WTC11 (cell line): Measurements from ENCODE around the gene WARS2. TPM values are rescaled to one million over a fixed set of nuclear protein-coding genes. Genes with fewer than 3 reads are reported as not detected.

ENCODE experiments used
- ATAC-seq: fragments of 200-7000 bp; cut with Tn5 transposase; 2 replicates; pipeline ENCODE4 v1.10.0; 2021; ENCODE audit warnings: mild to moderate bottlenecking, moderate library complexity
- CTCF ChIA-PET: fragments of 300-600 bp; sonication (Branson Sonifier 250); formaldehyde crosslinking; loops from one replicate; lab custom pipeline; 2021; ENCODE audit warnings: antibody characterized with exemption; lab: Charles Lee
- POLR2A ChIA-PET: fragments of 350-600 bp; sonication (Branson Sonifier 250); formaldehyde crosslinking; loops from one replicate; lab custom pipeline; 2021; ENCODE audit warnings: antibody characterized with exemption; lab: Charles Lee
- DNase-seq: peaks from one replicate; pipeline ENCODE4 v3.0.0; 2021; ENCODE audit warnings: low spot score
- H3K27ac Mint-ChIP-seq: 2 replicates; pipeline ENCODE4 v1.8.0; 2021; ENCODE audit warnings: mixed read lengths
- H3K27me3 Mint-ChIP-seq: 2 replicates; pipeline ENCODE4 v1.8.0; 2021; ENCODE audit warnings: low read depth, mild to moderate bottlenecking, moderate library complexity, mixed read lengths
- H3K36me3 Mint-ChIP-seq: 2 replicates; pipeline ENCODE4 v1.8.0; 2021; ENCODE audit warnings: mixed read lengths
- H3K4me1 Mint-ChIP-seq: 2 replicates; pipeline ENCODE4 v1.8.0; 2022; ENCODE audit warnings: mixed read lengths
- H3K4me3 Mint-ChIP-seq: 2 replicates; pipeline ENCODE4 v1.8.0; 2021; ENCODE audit warnings: mild to moderate bottlenecking, moderate library complexity, mixed read lengths
- H3K9me3 Mint-ChIP-seq: 2 replicates; pipeline ENCODE4 v1.8.0; 2021; ENCODE audit warnings: mixed read lengths
- CREB1 ChIP-seq: sonication (generic); formaldehyde crosslinking; IDR thresholded peaks from 2 replicates; pipeline ENCODE4 v1.8.0; 2023; ENCODE audit warnings: mild to moderate bottlenecking, missing genetic modification reagents
- ETV6 ChIP-seq: sonication (generic); formaldehyde crosslinking; IDR thresholded peaks from 2 replicates; pipeline ENCODE4 v1.8.1; 2022; ENCODE audit warnings: mild to moderate bottlenecking, missing genetic modification reagents
- GTF2I ChIP-seq: fragments of 250-450 bp; sonication (Bioruptor Pico); conservative IDR thresholded peaks from 2 replicates; pipeline ENCODE4 v1.4.0; 2021; ENCODE audit warnings: mild to moderate bottlenecking
- IRF1 ChIP-seq: sonication (generic); formaldehyde crosslinking; IDR thresholded peaks from 2 replicates; pipeline ENCODE4 v1.8.0; 2023; ENCODE audit warnings: missing genetic modification reagents
- JAZF1 ChIP-seq: fragments of 250-450 bp; sonication (Bioruptor Pico); IDR thresholded peaks from 2 replicates; pipeline ENCODE4 v1.9.0; 2021; ENCODE audit warnings: moderate library complexity, mild to moderate bottlenecking, inconsistent platforms
- JUN ChIP-seq: sonication (generic); formaldehyde crosslinking; IDR thresholded peaks from 2 replicates; pipeline ENCODE4 v1.8.0; 2023; ENCODE audit warnings: mild to moderate bottlenecking, missing genetic modification reagents
- MLX ChIP-seq: sonication (generic); formaldehyde crosslinking; IDR thresholded peaks from 2 replicates; pipeline ENCODE4 v1.8.1; 2023; ENCODE audit warnings: mild to moderate bottlenecking, missing genetic modification reagents, moderate library complexity
- MYBL2 ChIP-seq: sonication (generic); formaldehyde crosslinking; IDR thresholded peaks from 2 replicates; pipeline ENCODE4 v1.8.1; 2023; ENCODE audit warnings: mild to moderate bottlenecking, moderate library complexity, missing genetic modification reagents
- PRRX2 ChIP-seq: fragments of 250-450 bp; sonication (Bioruptor Pico); IDR thresholded peaks from 2 replicates; pipeline ENCODE4 v1.8.0; 2021; ENCODE audit warnings: mild to moderate bottlenecking
- SP1 ChIP-seq: sonication (generic); formaldehyde crosslinking; conservative IDR thresholded peaks from 2 replicates; pipeline ENCODE4 v1.8.1; 2022; ENCODE audit warnings: missing genetic modification reagents
- TCF7 ChIP-seq: sonication (generic); formaldehyde crosslinking; IDR thresholded peaks from 2 replicates; pipeline ENCODE4 v1.8.0; 2022; ENCODE audit warnings: mild to moderate bottlenecking, low read depth, missing genetic modification reagents, moderate library complexity
- TP53 ChIP-seq: sonication (generic); formaldehyde crosslinking; IDR thresholded peaks from 2 replicates; pipeline ENCODE4 v1.8.1; 2023; ENCODE audit warnings: mild to moderate bottlenecking, missing genetic modification reagents
- ZNF232 ChIP-seq: sonication (generic); formaldehyde crosslinking; IDR thresholded peaks from 2 replicates; pipeline ENCODE4 v1.8.0; 2022; ENCODE audit warnings: mild to moderate bottlenecking, missing genetic modification reagents
- ZNF263 ChIP-seq: sonication (generic); formaldehyde crosslinking; IDR thresholded peaks from 2 replicates; pipeline ENCODE4 v1.8.1; 2022; ENCODE audit warnings: low read depth, mild to moderate bottlenecking, moderate library complexity, missing genetic modification reagents
- ZNF317 ChIP-seq: sonication (generic); formaldehyde crosslinking; IDR thresholded peaks from 2 replicates; pipeline ENCODE4 v1.8.1; 2023; ENCODE audit warnings: low read depth, mild to moderate bottlenecking, moderate library complexity, missing genetic modification reagents, borderline replicate concordance
- ZNF423 ChIP-seq: fragments of 250-450 bp; sonication (Bioruptor Pico); IDR thresholded peaks from 2 replicates; pipeline ENCODE4 v2.1.2; 2022; ENCODE audit warnings: mild to moderate bottlenecking, moderate library complexity
- total RNA-seq: library from RNA; stranded (reverse); gene quantifications from 3 replicates; pipeline ENCODE4 v1.2.3, GENCODE V29; 2021
- TF ChIP-seq, protein P1 (sequence below): fragments of 200-600 bp; IDR thresholded peaks from 2 replicates; pipeline ENCODE4 v1.8.0; 2022; ENCODE audit warnings: antibody characterized with exemption
- TF ChIP-seq, protein P2 (sequence below): sonication (generic); formaldehyde crosslinking; conservative IDR thresholded peaks from 2 replicates; pipeline ENCODE4 v1.8.1; 2023; ENCODE audit warnings: mild to moderate bottlenecking, low read depth, missing genetic modification reagents, moderate library complexity

Gene WARS2
- total RNA-seq, 1 experiment from 2014 or later: 9.3 TPM

DNA sequence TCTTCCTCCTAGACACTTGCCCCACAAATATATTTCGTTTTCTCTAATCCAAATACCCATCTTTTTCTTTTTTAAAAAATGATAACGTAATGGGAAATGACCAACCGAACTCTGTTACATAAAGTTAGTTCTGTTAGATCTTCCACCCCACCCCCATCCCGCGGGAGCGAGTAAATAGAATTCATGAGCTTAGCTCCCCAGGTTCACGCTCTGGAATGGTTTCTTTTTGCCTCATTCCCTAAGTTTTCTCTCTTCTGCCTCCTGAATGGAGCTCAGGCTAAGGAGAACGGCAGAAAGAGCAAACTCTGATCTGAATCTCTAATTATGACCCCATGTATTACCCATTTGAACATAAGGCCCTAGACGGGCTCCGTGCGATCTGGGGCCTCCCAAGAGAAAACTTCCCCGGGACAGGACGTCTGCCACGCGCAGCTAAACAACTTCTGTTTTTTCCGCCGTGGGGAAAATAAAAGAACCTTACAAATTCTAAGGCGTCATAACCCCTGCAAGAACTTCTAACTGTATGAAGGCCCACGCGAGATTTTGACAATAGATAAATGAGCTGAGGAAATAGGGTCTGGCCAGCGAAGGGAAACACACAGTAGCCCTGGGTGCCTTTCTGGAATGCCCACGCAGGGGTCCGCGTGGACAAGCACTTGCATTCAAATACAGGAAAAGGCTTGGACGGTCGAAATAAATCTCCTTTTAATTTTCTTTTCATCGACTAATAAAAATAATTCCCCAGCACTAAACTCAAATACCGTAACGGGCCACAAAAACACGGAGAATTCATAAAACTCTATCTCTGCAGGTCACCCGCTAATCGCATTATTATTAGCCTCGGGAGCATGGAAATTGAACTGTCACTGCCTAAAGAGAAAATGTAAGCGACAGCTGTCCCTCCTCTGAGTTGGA, 154.6 kb downstream of the WARS2 start (continued):
- TF ChIP-seq MLX (CRISPR knock-in tag): no peak

GRCh38 chr1:118984722-118985639, 155.5 kb downstream of the WARS2 start:
- ATAC-seq: no peak
- DNase-seq: no peak
- TF ChIP-seq JUN (CRISPR knock-in tag) (no peak), CREB1 (CRISPR knock-in tag) (no peak), JAZF1 (CRISPR knock-in tag) (no peak), SP1 (no peak), MLX (CRISPR knock-in tag) (no peak), PRRX2 (CRISPR knock-in tag) (no peak), ZNF232 (CRISPR knock-in tag) (no peak)
- TF ChIP-seq, protein P1, sequence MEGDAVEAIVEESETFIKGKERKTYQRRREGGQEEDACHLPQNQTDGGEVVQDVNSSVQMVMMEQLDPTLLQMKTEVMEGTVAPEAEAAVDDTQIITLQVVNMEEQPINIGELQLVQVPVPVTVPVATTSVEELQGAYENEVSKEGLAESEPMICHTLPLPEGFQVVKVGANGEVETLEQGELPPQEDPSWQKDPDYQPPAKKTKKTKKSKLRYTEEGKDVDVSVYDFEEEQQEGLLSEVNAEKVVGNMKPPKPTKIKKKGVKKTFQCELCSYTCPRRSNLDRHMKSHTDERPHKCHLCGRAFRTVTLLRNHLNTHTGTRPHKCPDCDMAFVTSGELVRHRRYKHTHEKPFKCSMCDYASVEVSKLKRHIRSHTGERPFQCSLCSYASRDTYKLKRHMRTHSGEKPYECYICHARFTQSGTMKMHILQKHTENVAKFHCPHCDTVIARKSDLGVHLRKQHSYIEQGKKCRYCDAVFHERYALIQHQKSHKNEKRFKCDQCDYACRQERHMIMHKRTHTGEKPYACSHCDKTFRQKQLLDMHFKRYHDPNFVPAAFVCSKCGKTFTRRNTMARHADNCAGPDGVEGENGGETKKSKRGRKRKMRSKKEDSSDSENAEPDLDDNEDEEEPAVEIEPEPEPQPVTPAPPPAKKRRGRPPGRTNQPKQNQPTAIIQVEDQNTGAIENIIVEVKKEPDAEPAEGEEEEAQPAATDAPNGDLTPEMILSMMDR: no peak
- TF ChIP-seq, protein P2, sequence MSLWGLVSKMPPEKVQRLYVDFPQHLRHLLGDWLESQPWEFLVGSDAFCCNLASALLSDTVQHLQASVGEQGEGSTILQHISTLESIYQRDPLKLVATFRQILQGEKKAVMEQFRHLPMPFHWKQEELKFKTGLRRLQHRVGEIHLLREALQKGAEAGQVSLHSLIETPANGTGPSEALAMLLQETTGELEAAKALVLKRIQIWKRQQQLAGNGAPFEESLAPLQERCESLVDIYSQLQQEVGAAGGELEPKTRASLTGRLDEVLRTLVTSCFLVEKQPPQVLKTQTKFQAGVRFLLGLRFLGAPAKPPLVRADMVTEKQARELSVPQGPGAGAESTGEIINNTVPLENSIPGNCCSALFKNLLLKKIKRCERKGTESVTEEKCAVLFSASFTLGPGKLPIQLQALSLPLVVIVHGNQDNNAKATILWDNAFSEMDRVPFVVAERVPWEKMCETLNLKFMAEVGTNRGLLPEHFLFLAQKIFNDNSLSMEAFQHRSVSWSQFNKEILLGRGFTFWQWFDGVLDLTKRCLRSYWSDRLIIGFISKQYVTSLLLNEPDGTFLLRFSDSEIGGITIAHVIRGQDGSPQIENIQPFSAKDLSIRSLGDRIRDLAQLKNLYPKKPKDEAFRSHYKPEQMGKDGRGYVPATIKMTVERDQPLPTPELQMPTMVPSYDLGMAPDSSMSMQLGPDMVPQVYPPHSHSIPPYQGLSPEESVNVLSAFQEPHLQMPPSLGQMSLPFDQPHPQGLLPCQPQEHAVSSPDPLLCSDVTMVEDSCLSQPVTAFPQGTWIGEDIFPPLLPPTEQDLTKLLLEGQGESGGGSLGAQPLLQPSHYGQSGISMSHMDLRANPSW (CRISPR knock-in tag): no peak

GRCh38 chr1:118984086-118984721, 156.2 kb downstream of the WARS2 start:
- Mint-ChIP-seq H3K27me3 (peaks cover 100% of the 10 kb centered on the region), H3K4me1 (peaks cover 69% of the 10 kb centered on the region), H3K36me3 (no peaks in the 10 kb centered on the region; the same call in 1 of the 2 replicates), H3K4me3 (peak overlapping the region; percentile 73), H3K9me3 (no peaks in the 10 kb centered on the region), H3K27ac (no peak overlapping the region)
- CTCF ChIA-PET: interaction anchor here (1.0 to 3.5 kb wide), 8 partner anchors 9 to 291 kb away, joined by 3 to 36 read pairs (median 4); no protein-coding TSS in a partner anchor
- peak; percentile 85 for DNase-seq
- POLR2A ChIA-PET: interaction anchor here (0.8 to 1.3 kb wide), 4 partner anchors 9 to 24 kb away, joined by 3 to 4 read pairs (median 3); no protein-coding TSS in a partner anchor
- peak; percentile 38 for ATAC-seq
- TF ChIP-seq IRF1 (CRISPR knock-in tag) (no peak), TP53 (0 out of 2 replicates have a peak, but pooled peaks have one; percentile 23), TCF7 (CRISPR knock-in tag) (no peak), ETV6 (CRISPR knock-in tag) (no peak), GTF2I (CRISPR knock-in tag) (no peak), ZNF317 (CRISPR knock-in tag) (peak; percentile 50; the same call in 1 of the 2 replicates), MYBL2 (CRISPR knock-in tag) (peak; percentile 86), ZNF423 (no peak), ZNF263 (CRISPR knock-in tag) (no peak)
- TF ChIP-seq, protein P2 (CRISPR knock-in tag): no peak

More at GRCh38 chr1:118984722-118985639, 155.5 kb downstream of the WARS2 start:
- H3K9me3 Mint-ChIP-seq: no peaks in the 10 kb centered on the region
- no peak overlapping the region for H3K27ac Mint-ChIP-seq
- peaks cover 71% of the 10 kb centered on the region for H3K4me1 Mint-ChIP-seq
- POLR2A ChIA-PET: interaction anchor here (0.8 to 1.3 kb wide), 4 partner anchors 9 to 24 kb away, joined by 3 to 4 read pairs (median 3); no protein-coding TSS in a partner anchor
- peak overlapping the region; percentile 73 for H3K4me3 Mint-ChIP-seq
- CTCF ChIA-PET: interaction anchor here (1.0 to 3.5 kb wide), 9 partner anchors 9 to 290 kb away, joined by 3 to 36 read pairs (median 4); no protein-coding TSS in a partner anchor
- no peaks in the 10 kb centered on the region; the same call in 1 of the 2 replicates for H3K36me3 Mint-ChIP-seq
- peaks cover 100% of the 10 kb centered on the region for H3K27me3 Mint-ChIP-seq
